Hypothalamus (tissue), 51 donors: ENCODE results near the gene PIR.

ENCODE experiments used
- DNase-seq, 51 donors: peaks; one replicate each; lab custom pipeline; 2025; lab: John Stamatoyannopoulos, UW

PIR gene

DNA sequence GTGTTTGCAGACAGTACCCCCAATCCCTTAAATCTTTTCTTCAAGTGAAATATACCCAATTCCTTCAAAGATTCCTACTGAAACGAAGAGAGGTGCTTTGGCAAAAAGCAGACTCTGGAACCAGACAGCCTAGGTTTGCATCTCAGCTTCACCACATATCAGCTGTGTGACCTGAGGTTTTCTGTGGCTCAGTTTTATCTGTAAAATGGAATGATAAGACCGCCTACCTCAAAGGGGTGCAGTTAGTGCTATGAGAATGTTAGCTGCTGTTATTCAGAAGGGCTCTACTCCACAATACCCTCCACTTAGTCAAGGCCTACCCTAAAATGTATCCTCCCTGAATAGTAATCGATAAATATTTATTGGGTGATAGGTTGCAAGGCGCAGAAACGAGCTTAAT is 664 bp downstream of the PIR start:
- DNase-seq = peak in 1 of 51 donors; percentile 25

DNA sequence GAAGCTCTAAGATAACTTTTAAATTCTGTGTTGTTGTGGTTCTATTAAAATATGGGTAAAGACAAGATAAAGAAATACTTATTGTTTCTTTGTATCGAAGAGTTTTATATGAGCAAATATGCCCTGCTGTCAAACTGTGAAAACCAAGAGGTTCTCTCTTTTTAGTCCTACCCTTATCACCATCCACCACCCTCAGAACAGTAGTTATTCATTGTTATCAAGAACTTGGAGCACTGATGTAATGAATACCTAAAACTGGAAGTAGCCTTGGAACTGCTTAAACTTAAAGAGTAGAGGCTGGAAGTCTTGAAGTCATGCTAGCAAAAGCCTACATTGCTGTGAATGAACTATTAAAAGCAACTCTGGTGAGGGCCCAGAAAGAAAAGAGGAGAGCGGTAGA is 9.2 kb downstream of the PIR start:
- DNase-seq = no peak

DNA sequence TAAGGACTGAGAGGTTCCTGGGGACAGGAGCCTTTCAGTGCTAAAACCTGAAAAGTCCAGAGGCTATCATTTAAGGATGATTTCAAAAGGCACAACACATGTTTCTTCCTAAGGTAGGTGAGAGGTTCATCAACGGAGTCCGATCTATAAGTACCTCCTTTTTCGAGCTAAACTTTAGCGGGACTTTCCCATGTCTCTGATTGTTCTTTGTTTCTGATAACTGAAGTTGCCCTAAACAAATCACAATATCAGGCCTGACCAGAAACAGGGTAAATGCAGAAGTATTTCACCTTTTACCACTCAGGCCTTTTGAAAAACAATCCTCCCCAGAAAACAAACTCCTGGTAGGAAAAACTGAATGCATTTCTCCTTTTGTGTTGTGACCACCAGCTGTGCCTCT is 17.6 kb downstream of the PIR start:
- no peak for DNase-seq

DNA sequence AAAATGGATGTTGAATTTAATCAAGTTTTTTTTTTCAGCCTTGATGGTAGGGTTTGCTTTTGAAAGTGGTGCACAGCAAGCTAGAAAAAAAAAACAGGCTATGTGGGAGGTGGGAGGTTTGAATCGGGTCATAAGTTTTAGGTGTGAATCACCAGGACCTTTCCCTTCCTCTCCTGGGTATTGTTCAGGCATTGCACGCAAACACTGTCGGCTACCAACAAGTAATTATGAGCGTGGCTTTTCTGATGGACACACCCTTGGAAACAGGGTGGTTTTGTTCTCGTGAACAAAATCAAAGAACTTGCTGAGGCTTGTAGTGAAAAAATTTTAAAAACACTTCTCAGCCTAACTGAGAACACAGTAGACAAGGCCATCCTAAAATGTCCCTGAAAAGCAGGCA is 18.1 kb downstream of the PIR start:
- no peak for DNase-seq

DNA sequence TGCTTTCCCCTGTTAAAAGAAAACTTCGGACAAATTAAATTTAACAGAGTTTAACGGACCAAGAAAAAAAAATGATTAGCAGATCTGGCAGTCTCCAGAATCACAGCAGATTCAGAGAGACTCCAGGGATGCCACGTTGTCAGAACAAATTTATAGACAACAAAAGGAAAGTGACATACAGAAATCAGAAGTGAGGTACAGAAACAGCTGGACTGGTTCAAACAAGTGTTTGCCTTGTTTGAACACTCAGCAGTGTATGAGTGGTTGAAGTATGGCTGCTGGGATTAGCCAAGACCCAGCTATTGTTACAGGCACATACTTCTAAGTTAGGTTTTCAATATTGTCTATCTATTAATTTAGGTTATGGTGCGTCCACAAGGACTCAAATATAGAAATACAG is 19.1 kb downstream of the PIR start:
- no peak for DNase-seq

DNA sequence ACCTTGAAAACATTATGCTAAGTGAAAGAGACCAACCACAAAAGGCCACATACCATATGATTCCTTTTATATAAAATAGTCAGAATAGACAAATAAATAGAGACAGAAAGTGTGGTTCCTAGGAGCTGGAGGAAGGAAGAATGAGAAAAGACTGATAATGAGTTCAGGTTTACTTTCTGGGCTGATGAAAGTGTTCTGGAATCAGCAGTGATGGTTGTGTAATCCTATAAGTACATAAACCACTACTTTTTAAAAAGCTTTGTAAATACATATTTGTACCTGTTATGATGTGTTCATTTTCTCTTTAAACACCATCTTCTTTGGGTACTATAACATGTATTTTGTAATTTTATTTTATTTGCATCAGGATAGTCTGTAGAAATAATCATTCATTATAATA is 20.6 kb downstream of the PIR start:
- DNase-seq = no peak

DNA sequence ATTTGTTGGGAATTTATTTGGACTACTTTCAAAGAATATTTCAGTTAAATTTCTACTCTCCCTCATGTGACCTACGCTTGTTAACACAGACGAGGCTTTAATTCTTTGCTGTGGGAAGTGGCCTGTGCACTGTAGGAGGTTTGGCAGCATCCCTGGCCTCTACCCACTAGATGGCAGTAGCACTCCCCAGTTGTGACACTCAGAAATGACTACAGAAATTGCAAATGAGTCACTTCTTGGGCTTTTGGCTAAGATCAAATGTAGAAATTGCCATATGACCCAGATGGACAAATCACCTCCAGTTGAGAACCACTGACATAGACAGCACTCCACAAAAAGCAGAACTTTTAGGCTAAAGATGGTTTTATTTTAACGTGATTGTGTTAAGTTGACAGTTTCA is 22.1 kb downstream of the PIR start:
- DNase-seq = peak in 37 of 51 donors; percentile 0 to 52 (median 10)

DNA sequence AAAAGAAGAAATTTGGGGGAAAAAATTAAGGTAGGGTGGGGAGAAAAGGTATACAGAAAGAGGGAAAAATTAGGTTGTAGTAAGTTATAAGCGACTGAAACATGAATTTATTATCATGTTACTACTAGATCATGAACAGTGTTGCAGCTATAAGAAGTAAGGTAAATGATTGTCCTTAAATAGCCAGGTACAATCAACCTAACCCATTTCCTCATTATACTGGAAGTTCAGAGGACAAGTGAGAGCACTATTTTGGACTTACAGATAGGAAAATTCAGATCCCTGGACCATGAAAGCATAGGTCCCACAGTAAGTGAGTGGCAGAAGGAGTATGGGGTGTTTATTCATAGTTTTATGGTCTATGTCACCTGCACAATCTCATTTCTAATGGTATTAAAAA is 23.5 kb downstream of the PIR start:
- no peak for DNase-seq

DNA sequence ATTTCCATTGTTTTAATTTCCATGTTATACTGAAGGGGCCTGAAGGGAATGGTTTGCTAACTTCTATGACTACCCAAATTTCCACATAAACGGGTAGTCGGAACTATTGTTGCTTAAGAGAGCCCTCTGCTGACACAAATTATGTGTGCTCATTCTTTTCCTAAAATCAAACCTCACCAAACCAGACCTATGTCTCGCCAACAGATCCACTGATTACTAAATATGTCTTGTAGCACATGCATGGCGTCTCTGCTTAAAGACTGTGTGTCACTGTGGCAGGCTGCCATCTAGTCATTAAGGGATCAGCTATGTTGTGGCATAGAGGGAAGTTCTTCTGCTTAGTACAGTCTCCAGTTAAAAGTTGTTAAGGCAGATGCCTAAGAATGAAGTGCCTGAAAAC is 25.1 kb downstream of the PIR start:
- peak in 5 of 51 donors; percentile 2 to 20 (median 3) for DNase-seq

DNA sequence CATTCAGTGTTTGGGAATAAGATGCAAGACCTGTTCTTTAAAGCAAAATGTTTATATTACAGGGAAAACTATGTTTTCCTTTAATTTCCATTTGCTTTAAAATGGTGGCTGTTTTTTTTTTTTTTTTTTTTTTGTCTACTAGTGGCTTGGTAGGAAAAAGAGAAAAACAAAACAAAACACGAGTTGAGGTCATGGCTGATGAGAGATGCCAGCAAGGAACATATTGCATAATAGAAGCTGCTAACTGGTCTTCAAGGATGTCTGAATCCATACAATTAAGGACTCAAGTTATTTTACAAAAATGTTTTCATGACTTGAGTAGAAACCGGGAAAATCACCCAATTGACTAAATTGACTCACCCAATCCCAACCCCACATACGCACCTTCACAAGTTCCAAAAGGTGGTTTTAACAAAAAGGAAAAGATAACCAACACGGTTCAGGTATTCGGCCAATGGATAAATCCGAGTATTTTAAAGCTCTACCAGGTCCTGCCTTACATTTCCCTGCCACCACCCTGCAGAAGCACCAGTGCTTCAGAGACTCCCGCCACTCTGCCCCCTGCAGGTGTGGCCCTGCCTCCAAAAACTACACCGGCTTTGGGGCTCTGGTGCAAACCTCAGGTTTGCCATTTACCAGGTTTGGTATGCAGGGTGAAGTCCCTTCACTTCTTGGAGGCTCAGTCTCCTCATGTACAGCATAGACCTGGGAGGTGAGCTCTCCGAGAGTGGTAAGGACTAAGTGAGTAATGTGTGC is 27.1 kb downstream of the PIR start:
- DNase-seq = no peak

DNA sequence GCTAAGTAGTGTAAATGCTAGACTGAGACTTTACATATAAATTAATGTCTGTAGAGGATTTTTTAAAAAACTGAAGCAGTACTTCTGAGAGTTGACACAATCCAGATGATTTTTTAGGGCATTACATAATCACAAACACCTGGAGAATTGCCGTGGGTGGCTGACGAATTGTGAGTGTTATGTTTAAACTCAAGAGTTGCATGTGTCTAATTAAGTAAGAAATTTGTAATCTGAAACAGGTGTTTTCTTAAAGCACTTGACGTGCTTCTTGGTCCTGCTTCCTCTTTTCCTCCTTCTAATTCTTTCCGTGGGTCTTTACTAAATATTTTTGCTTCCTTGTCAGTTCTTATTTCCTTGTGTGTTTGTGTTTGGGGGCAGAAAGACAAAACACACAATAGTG is 27.8 kb downstream of the PIR start:
- no peak for DNase-seq

DNA sequence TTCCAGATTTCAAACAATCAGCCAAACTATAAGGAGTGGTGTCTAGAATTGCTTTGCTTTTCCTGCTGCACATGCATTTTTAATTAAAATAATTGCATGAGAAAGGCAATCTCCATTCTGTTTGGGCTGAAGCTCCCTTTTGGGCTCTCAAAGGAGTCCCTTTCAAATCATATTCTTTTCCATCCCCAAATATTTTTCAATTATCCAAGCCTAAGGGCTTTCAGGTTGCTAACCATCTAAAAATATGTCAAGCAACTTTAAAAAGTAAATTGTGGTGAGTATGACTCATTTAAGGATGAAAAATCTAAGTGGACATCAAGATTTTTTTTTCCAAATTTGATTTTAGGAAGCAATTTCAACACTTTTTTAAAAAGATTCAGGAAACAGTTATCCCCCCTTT is 28.4 kb downstream of the PIR start:
- no peak for DNase-seq

DNA sequence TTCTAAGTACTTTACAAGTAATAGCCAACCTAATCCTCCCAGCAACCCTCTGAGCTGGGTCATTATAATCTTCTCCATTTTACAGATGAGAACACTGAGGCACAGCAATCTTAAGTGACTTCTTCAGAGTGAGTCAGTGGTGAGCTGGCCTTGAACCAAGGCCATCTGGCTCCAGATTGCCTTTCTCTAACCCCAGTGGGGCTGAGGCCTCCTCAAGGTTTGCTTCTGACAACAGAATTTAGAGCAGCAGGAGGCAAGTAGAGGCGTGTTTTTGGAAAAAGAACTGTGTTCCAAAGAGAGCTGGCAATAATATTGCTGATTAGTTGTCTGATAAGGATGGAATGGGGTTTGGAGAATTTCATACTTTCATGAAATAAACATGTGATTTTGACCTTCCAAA is 41.2 kb downstream of the PIR start:
- no peak for DNase-seq

DNA sequence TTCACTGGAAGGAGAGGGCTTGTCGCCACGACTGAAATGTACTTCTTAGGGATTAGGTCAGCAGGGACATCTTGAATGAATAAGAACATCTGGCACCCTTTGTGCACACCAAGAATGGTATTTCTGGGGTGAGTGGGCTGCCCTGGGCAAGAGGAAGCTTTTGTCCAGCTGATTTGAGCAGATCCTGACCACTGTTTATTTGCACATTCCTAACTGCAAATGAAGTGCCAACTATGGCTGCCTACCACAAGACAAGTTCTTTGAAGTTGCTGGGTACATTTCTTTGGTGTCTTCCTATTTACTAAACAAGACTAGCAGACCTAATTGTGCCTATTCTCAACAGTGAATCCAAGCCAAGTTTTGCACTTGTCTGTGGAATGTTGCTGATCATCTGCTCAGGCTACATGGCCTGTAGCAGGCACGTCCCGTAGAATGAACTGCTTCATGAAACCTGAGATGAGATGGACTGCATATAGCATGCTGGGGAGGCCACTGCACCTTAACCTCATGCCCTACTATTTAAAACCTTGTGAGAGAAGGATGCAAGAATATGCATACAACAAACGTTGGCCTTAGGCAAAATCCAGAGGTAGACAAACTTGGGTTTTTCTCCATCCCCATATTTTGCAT is 45.0 kb downstream of the PIR start:
- no peak for DNase-seq

DNA sequence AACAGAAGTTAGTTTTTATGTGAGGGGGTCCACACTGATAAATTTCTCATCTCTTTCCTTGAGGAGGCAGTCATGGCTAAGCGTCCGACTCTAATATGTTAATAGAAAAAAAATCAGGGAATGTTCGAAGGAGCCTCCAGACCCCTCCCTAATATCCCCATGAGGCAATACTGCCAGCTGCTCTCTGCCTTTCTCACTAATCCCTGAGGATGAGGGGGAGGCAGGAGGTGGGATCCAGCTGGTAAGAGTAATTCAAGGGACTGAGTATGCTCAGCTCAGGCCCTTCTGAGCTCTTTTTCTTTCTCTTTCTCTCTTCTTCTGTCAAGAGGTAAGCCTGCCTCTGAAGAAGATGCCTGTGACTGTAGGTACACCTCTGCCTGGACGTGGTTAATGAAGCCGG is 51.7 kb downstream of the PIR start:
- DNase-seq = no peak

DNA sequence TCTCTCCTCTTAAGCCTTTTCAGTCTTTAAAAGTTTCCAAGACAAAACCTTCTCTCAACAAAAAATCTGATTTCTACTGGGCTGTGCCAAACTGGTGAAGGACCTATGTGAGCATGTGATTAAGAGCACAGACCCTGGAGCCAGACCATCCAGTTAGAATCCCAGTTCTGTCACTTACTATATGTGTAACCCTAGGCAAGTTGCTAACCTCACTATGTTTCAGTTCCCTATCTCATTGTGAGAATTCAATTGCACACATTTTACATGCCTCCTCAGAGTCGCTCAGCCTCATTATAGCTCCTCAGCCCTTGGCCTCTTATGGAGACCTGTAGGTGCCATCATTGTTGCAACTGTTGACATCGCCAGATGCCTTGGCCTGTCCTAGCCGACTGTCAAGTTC is 54.8 kb downstream of the PIR start:
- DNase-seq = no peak

DNA sequence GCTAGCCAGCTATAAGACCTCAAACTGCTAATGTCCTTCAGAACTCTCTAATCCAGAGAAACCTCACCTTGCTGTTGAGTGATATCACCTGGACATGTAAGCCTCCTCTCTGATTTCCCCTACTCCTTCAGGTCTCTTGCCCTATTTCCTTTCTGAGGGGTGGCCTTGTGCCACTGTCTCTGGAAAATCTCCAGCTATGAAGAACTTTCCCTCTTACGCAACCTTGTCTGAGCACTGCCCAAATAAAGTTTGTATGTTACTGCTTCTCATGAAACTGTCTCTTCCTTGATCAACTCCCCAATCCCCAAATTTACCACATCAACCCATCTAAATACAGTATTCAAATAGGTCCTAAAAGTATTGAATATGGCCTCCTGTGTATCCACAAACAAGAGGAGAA is 55.4 kb downstream of the PIR start:
- no peak for DNase-seq

DNA sequence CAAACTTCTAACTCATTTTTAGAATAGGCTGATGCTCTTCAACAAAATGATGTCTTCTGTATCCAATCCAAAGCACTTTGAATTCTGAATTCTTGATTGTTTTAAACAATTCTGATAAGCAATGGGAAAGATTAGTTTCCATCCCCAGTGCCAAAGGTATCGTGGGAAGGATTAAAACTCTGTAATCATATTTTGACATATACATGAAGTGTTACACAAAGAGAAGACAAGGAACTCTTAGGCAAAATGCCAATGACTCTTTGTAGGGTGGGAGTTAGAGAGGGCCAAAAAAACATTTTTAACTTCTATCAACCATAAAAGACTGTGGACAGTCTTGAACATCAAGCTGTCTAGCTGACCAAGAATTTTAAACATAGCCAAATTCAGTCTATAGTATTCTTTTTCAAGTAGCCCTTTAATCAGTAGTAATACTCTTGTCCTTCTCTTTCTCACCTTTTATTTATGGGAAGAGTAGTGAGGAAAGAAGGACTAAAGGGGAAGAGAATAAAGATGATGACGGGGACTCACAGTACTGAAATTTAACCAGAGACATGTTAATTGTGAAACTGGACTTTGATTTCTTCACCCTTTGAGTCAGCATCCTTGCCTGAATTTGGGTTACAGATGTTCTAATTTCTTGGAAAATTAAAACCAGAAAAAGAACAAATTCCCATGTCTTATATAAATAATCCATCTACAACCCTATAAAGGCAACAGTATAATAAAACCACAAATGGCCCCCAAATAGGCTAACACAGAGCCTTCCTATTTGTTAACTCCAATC is 57.1 kb downstream of the PIR start:
- no peak for DNase-seq

DNA sequence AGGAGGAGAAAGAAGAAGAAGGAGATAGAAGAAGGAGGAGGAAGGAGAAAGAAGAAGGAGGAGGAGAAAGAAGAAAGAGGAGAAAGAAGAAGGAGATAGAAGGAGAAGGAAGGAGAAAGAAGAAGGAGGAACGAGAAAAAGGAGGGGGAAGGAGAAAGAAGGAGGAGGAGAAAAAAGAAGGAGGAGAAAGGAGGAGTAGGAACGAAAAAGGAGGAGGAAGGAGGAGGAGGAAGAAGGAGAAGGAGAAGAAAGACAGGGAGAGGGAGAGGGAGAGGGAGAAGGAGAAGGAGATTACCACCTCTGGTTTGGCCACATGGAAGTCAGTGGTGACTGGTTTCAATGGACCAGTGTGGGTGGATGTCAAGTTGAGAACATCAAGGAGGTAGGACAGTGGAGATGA is 58.9 kb downstream of the PIR start:
- no peak for DNase-seq

DNA sequence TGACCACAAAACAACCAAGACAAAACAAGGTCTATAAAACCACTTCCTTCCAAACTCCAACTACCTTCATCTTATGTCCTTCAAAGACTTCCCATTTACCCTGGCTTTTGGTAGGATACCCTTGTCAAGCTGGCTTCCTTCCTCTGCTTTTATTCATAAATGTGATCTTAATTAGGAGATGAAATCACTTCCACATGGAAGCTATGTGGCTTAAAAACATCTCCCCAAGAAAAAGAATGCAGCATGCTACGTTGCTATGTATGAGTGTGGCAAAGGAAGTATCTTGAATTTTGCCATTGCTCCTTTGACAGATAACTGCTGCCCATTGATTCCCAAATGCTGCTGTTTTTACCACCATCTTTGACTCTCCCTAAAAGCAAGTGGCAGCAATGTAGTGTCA is 62.5 kb downstream of the PIR start:
- DNase-seq = no peak

DNA sequence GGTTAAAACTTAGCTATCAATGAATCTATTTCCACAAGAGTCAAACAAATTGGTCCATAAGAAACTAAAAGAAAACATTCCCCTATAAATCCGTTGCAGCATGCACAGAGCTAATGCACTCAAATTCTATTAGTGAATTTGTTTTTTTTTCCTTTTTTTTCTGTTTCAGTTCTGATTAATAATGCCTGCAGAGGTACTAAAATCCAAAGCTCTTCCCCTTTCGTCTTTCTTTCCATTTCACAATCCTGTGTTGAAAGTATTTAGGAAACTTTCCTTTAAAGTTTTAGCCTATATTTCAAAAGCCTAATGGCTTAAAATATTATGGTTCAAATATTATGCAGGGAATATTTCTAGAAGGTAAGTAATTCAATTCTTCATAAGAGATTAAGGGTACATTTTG is 63.1 kb downstream of the PIR start:
- DNase-seq = no peak

DNA sequence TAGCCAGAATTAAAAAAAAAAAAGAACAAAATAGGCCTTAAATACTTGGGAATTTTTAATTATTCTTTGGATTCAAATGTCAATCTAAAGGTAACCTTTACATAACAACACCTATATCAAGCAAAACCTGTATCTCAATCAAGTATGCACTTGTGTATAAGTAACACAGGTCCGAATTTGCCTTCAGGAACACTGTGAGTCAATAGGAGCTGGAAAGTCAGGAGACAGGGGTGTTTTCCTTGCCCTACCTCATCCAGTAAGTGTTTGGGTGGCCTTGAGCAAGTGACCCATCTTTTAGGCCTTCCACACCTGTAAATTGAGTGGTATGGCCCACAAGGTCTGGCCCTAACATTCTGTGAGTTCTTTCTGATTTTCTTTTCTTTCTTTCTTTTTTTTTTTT is 68.1 kb downstream of the PIR start:
- DNase-seq = no peak
